GM21619 (cell line): Measurements from ENCODE around the gene TRIM54.

Experiments
- ATAC-seq: cut with Tn5 transposase; IDR thresholded peaks from one replicate; pipeline ENCODE4 v1.9.1; 2021; ENCODE audit not compliant: unreplicated experiment

The TRIM54 gene

GRCh38 chr2:27281855-27282559, at the start of gene TRIM54:
Gene TRIM54, plus strand, starts transcription at chr2:27282429. Its CDS starts 303 bp downstream, at chr2:27282732.
- no peak for ATAC-seq

GRCh38 chr2:27233341-27233740, 48.9 kb upstream of the TRIM54 start:
- no peak for ATAC-seq

- no peak for ATAC-seq
Observed at GRCh38 chr2:27236136-27236535, 46.1 kb upstream of the TRIM54 start.

- no peak for ATAC-seq
Observed at GRCh38 chr2:27236626-27237025, 45.6 kb upstream of the TRIM54 start.

GRCh38 chr2:27237341-27237945, 44.8 kb upstream of the TRIM54 start:
- no peak for ATAC-seq

GRCh38 chr2:27238976-27239375, 43.3 kb upstream of the TRIM54 start:
- no peak for ATAC-seq

GRCh38 chr2:27240406-27240805, 41.8 kb upstream of the TRIM54 start:
- no peak for ATAC-seq

GRCh38 chr2:27241761-27242613, 40.2 kb upstream of the TRIM54 start:
- ATAC-seq = no peak

- ATAC-seq = no peak
Observed at GRCh38 chr2:27242614-27242951, 39.6 kb upstream of the TRIM54 start.

GRCh38 chr2:27243391-27244130, 38.7 kb upstream of the TRIM54 start:
- no peak for ATAC-seq

GRCh38 chr2:27245116-27245515, 37.1 kb upstream of the TRIM54 start:
- no peak for ATAC-seq

- ATAC-seq = no peak
Observed at GRCh38 chr2:27245626-27246025, 36.6 kb upstream of the TRIM54 start.

GRCh38 chr2:27247893-27248292, 34.3 kb upstream of the TRIM54 start:
- no peak for ATAC-seq

- no peak for ATAC-seq
Observed at GRCh38 chr2:27249159-27249890, 32.9 kb upstream of the TRIM54 start.

- no peak for ATAC-seq
Observed at GRCh38 chr2:27249891-27250651, 32.2 kb upstream of the TRIM54 start.

- ATAC-seq = no peak
Observed at GRCh38 chr2:27250652-27251379, 31.4 kb upstream of the TRIM54 start.

- ATAC-seq = no peak
Observed at GRCh38 chr2:27251766-27252165, 30.5 kb upstream of the TRIM54 start.

GRCh38 chr2:27255187-27255586, 27.0 kb upstream of the TRIM54 start:
- no peak for ATAC-seq

- ATAC-seq = no peak
Observed at GRCh38 chr2:27255660-27256059, 26.6 kb upstream of the TRIM54 start.
